Trophoblast cell (in vitro differentiated cells and primary cell): ENCODE measurements around the gene ARHGEF10L.
A peak's percentile ranks its signal among the peaks of the same experiment; 100 is the strongest.

ENCODE experiments used
- DNase-seq, 2 donors: peaks; one replicate each; pipeline ENCODE4 v3.0.0-alpha.2; 2016
- H2AFZ ChIP-seq: 2 replicates; pipeline ENCODE4 v1.6.1; 2013; ENCODE audit warnings: low read length, moderate library complexity, mild to moderate bottlenecking; ENCODE audit not compliant: insufficient read depth, poor library complexity
- H2AK5ac ChIP-seq: 2 replicates; pipeline ENCODE4 v1.6.1; 2013; ENCODE audit warnings: mild to moderate bottlenecking, low read length
- H2BK120ac ChIP-seq: 2 replicates; pipeline ENCODE4 v1.6.1; 2013; ENCODE audit warnings: low read length, mild to moderate bottlenecking, moderate library complexity; ENCODE audit not compliant: insufficient read depth, poor library complexity
- H2BK12ac ChIP-seq: 2 replicates; pipeline ENCODE4 v1.6.1; 2013; ENCODE audit warnings: mild to moderate bottlenecking, low read length, moderate library complexity
- H2BK5ac ChIP-seq: 2 replicates; pipeline ENCODE4 v1.6.1; 2013; ENCODE audit warnings: low read length, low read depth, moderate library complexity, mild to moderate bottlenecking; ENCODE audit not compliant: poor library complexity
- H3K14ac ChIP-seq: 2 replicates; pipeline ENCODE4 v1.6.1; 2013; ENCODE audit warnings: mild to moderate bottlenecking, low read length
- H3K18ac ChIP-seq: 2 replicates; pipeline ENCODE4 v1.6.1; 2013; ENCODE audit warnings: mild to moderate bottlenecking, low read length
- H3K23ac ChIP-seq: 2 replicates; pipeline ENCODE4 v1.6.1; 2013; ENCODE audit warnings: low read length
- H3K27ac ChIP-seq: 2 replicates; pipeline ENCODE4 v1.5.1; 2013; ENCODE audit warnings: low read depth, mild to moderate bottlenecking, inconsistent platforms, low read length, moderate library complexity
- H3K27me3 ChIP-seq: 2 replicates; pipeline ENCODE4 v1.6.1; 2013; ENCODE audit warnings: inconsistent platforms, mild to moderate bottlenecking, low read length, moderate library complexity; ENCODE audit not compliant: insufficient read depth
- H3K36me3 ChIP-seq, 2 experiments: 1 replicate in 1 of 2; 2 replicates in 1 of 2; pipeline ENCODE4 v1.6.1; 2013; ENCODE audit warnings: low read length in 2 of 2, mild to moderate bottlenecking in 2 of 2, moderate library complexity in 1 of 2; ENCODE audit not compliant: insufficient read depth in 2 of 2, control insufficient read depth in 1 of 2
- H3K4ac ChIP-seq: 2 replicates; pipeline ENCODE4 v1.6.1; 2013; ENCODE audit warnings: low read depth, mild to moderate bottlenecking, low read length, moderate library complexity
- H3K4me1 ChIP-seq, 2 experiments: 1 replicate in 1 of 2; 2 replicates in 1 of 2; pipeline ENCODE4 v1.6.1; 2013; ENCODE audit warnings: low read length in 2 of 2, mild to moderate bottlenecking in 2 of 2, moderate library complexity in 1 of 2; ENCODE audit not compliant: insufficient read depth in 2 of 2, control insufficient read depth in 1 of 2
- H3K4me2 ChIP-seq: 2 replicates; pipeline ENCODE4 v1.6.1; 2013; ENCODE audit warnings: inconsistent platforms, mild to moderate bottlenecking, low read length, moderate library complexity
- H3K4me3 ChIP-seq: 2 replicates; pipeline ENCODE4 v1.5.1; 2013; ENCODE audit warnings: mild to moderate bottlenecking, low read depth, low read length, inconsistent platforms
- H3K79me1 ChIP-seq: one replicate; pipeline ENCODE4 v1.6.1; 2013; ENCODE audit warnings: low read length
- H3K79me2 ChIP-seq: 2 replicates; pipeline ENCODE4 v1.6.1; 2013; ENCODE audit warnings: low read length, mild to moderate bottlenecking; ENCODE audit not compliant: control insufficient read depth, insufficient read depth, poor library complexity
- H3K9ac ChIP-seq: 2 replicates; pipeline ENCODE4 v1.6.1; 2013; ENCODE audit warnings: mild to moderate bottlenecking, low read length
- H3K9me3 ChIP-seq: 2 replicates; pipeline ENCODE4 v1.6.1; 2013; ENCODE audit warnings: low read depth, mild to moderate bottlenecking, control low read depth, inconsistent platforms, low read length; ENCODE audit not compliant: insufficient read depth
- H4K12ac ChIP-seq: 2 replicates; pipeline ENCODE4 v1.6.1; 2013; ENCODE audit warnings: low read depth, mild to moderate bottlenecking, low read length, moderate library complexity
- H4K8ac ChIP-seq: 2 replicates; pipeline ENCODE4 v1.6.1; 2013; ENCODE audit warnings: low read depth, mild to moderate bottlenecking, low read length, moderate library complexity
- H4K91ac ChIP-seq: one replicate; pipeline ENCODE4 v1.6.1; 2013; ENCODE audit warnings: low read depth, mild to moderate bottlenecking, low read length, moderate library complexity
- WGBS: extraction: QIAGEN DNeasy Blood & Tissue Kit; methylation state at CpG from one replicate; pipeline ENCODE4 v1.1.7; 2013; ENCODE audit warnings: missing lambda C conversion rate; ENCODE audit not compliant: insufficient read length, insufficient coverage; ENCODE audit errors: extremely low coverage; 5-methylcytosine and 5-hydroxymethylcytosine counted together

Gene ARHGEF10L

GRCh38 chr1:17566417-17566816 lies 26.9 kb downstream of the ARHGEF10L start:
- Histone ChIP-seq H2BK120ac (no peak overlapping the region), H2AFZ (no peak overlapping the region), H3K27ac (no peak overlapping the region), H2BK12ac (no peak overlapping the region), H3K79me2 (no peaks in the 10 kb centered on the region), H2BK5ac (no peak overlapping the region), H3K18ac (no peak overlapping the region), H3K4me3 (no peak overlapping the region), H4K12ac (no peak overlapping the region), H4K8ac (no peak overlapping the region), H3K23ac (no peak overlapping the region), H3K14ac (no peak overlapping the region), H3K4me1 (peaks cover 14 to 15% of the 10 kb centered on the region in 2 experiments), H2AK5ac (no peak overlapping the region), H4K91ac (no peak overlapping the region), H3K36me3 (no peaks in the 10 kb centered on the region), H3K27me3 (no peaks in the 10 kb centered on the region), H3K79me1 (peaks cover 10% of the 10 kb centered on the region), H3K4ac (no peak overlapping the region), H3K9ac (no peak overlapping the region), H3K4me2 (no peak overlapping the region), H3K9me3 (peaks cover 2% of the 10 kb centered on the region)
- no CpG with 5 or more reads among the region's 3 CpGs for WGBS
- no peak for DNase-seq

GRCh38 chr1:17566892-17567291 lies 27.4 kb downstream of the ARHGEF10L start:
- H3K27ac ChIP-seq: no peak overlapping the region
- no peak overlapping the region for H2BK120ac ChIP-seq
- H3K4me1 ChIP-seq: peaks cover 13 to 14% of the 10 kb centered on the region in 2 experiments
- no peak overlapping the region for H2AK5ac ChIP-seq
- H3K18ac ChIP-seq: no peak overlapping the region
- no peak overlapping the region for H4K8ac ChIP-seq
- no peaks in the 10 kb centered on the region for H3K36me3 ChIP-seq
- no peak overlapping the region for H4K12ac ChIP-seq
- no peak for DNase-seq
- no peak overlapping the region for H2BK12ac ChIP-seq
- H3K79me1 ChIP-seq: peaks cover 10% of the 10 kb centered on the region
- no peak overlapping the region for H3K4ac ChIP-seq
- no peak overlapping the region for H3K14ac ChIP-seq
- no peak overlapping the region for H3K9ac ChIP-seq
- WGBS: no CpG with 5 or more reads among the region's 9 CpGs
- H2BK5ac ChIP-seq: no peak overlapping the region
- H2AFZ ChIP-seq: no peak overlapping the region
- H3K23ac ChIP-seq: no peak overlapping the region
- no peak overlapping the region for H3K4me3 ChIP-seq
- H3K79me2 ChIP-seq: no peaks in the 10 kb centered on the region
- H3K4me2 ChIP-seq: no peak overlapping the region
- peaks cover 2% of the 10 kb centered on the region for H3K9me3 ChIP-seq
- no peaks in the 10 kb centered on the region for H3K27me3 ChIP-seq
- H4K91ac ChIP-seq: no peak overlapping the region

GRCh38 chr1:17567582-17567981 lies 28.1 kb downstream of the ARHGEF10L start:
- Histone ChIP-seq H3K79me1 (peaks cover 10% of the 10 kb centered on the region), H3K4me3 (no peak overlapping the region), H3K79me2 (no peaks in the 10 kb centered on the region), H2BK12ac (no peak overlapping the region), H3K23ac (no peak overlapping the region), H3K36me3 (no peaks in the 10 kb centered on the region), H3K14ac (no peak overlapping the region), H3K9ac (no peak overlapping the region), H4K91ac (no peak overlapping the region), H3K4me1 (peaks cover 13 to 14% of the 10 kb centered on the region in 2 experiments), H3K18ac (no peak overlapping the region), H4K8ac (no peak overlapping the region), H3K4me2 (no peak overlapping the region), H2BK120ac (no peak overlapping the region), H3K9me3 (peaks cover 2% of the 10 kb centered on the region), H2AK5ac (no peak overlapping the region), H2AFZ (no peak overlapping the region), H4K12ac (no peak overlapping the region), H2BK5ac (no peak overlapping the region), H3K4ac (no peak overlapping the region), H3K27me3 (no peaks in the 10 kb centered on the region), H3K27ac (no peak overlapping the region)
- no CpG with 5 or more reads among the region's 6 CpGs for WGBS
- no peak for DNase-seq

- Histone ChIP-seq H3K4me3 (no peak overlapping the region), H3K9me3 (peaks cover 2% of the 10 kb centered on the region), H3K4me1 (peaks cover 18 to 20% of the 10 kb centered on the region in 2 experiments), H2BK12ac (peak overlapping the region; percentile 4), H2BK5ac (no peak overlapping the region), H4K12ac (no peak overlapping the region), H2AK5ac (no peak overlapping the region), H3K27me3 (no peaks in the 10 kb centered on the region), H3K23ac (no peak overlapping the region), H3K36me3 (no peaks in the 10 kb centered on the region), H3K79me2 (no peaks in the 10 kb centered on the region), H3K9ac (no peak overlapping the region), H3K27ac (no peak overlapping the region), H3K14ac (no peak overlapping the region), H3K4ac (no peak overlapping the region), H3K18ac (peak overlapping the region; percentile 24), H4K91ac (no peak overlapping the region), H3K4me2 (no peak overlapping the region), H2AFZ (no peak overlapping the region), H4K8ac (no peak overlapping the region), H2BK120ac (no peak overlapping the region), H3K79me1 (peaks cover 10% of the 10 kb centered on the region)
- no peak for DNase-seq
- no CpG with 5 or more reads among the region's 11 CpGs for WGBS
Measured at GRCh38 chr1:17568014-17568900, 28.8 kb downstream of the ARHGEF10L start.
